Measurements from ENCODE around the gene SCGB2B2. TPM values are rescaled to one million over a fixed set of nuclear protein-coding genes. Genes with fewer than 3 reads are reported as not detected.
A peak's percentile ranks its signal among the peaks of the same experiment; 100 is the strongest.
"Not testable (repeated sequence)": the region's sequence is repeated elsewhere in the genome, so short reads cannot be mapped to it uniquely, and the experiment has no call there.

Gene SCGB2B2
- total RNA-seq, 1 donor from 2014 or later = 0.14 TPM

GRCh38 chr19:34686455-34686854 lies 9.5 kb upstream of the SCGB2B2 start:
- TF ChIP-seq, protein P1, sequence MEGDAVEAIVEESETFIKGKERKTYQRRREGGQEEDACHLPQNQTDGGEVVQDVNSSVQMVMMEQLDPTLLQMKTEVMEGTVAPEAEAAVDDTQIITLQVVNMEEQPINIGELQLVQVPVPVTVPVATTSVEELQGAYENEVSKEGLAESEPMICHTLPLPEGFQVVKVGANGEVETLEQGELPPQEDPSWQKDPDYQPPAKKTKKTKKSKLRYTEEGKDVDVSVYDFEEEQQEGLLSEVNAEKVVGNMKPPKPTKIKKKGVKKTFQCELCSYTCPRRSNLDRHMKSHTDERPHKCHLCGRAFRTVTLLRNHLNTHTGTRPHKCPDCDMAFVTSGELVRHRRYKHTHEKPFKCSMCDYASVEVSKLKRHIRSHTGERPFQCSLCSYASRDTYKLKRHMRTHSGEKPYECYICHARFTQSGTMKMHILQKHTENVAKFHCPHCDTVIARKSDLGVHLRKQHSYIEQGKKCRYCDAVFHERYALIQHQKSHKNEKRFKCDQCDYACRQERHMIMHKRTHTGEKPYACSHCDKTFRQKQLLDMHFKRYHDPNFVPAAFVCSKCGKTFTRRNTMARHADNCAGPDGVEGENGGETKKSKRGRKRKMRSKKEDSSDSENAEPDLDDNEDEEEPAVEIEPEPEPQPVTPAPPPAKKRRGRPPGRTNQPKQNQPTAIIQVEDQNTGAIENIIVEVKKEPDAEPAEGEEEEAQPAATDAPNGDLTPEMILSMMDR (IDR thresholded peaks at IDR 0.05; ENCODE audit: insufficient read depth, low read depth, low read length) = no peak
- TF ChIP-seq EZH2 (IDR thresholded peaks at IDR 0.05; ENCODE audit: insufficient read depth, low read length) = no peak
- Histone ChIP-seq H3K4me2 (ENCODE audit: low read length) (no peak overlapping the region), H3K27ac (ENCODE audit: low read depth, low read length) (no peak overlapping the region), H3K9ac (ENCODE audit: low read length) (no peak overlapping the region), H2AFZ (ENCODE audit: low read depth, low read length) (no peak overlapping the region), H3K79me2 (ENCODE audit: insufficient read depth, low read length) (no peaks in the 10 kb centered on the region), H3K27me3 (ENCODE audit: insufficient read depth, low read length) (no peaks in the 10 kb centered on the region), H4K20me1 (ENCODE audit: insufficient read depth, low read length) (no peaks in the 10 kb centered on the region), H3K36me3 (ENCODE audit: insufficient read depth, low read length) (peaks cover 29% of the 10 kb centered on the region), H3K4me3 (ENCODE audit: insufficient read depth, low read depth, low read length) (no peak overlapping the region), H3K4me1 (ENCODE audit: insufficient read depth, low read length) (no peaks in the 10 kb centered on the region), H3K9me3 (ENCODE audit: insufficient read depth, low read depth, low read length) (peaks cover 34% of the 10 kb centered on the region)
- Mint-ChIP-seq H3K27me3 (ENCODE audit: low read depth, unreplicated experiment) (no peaks in the 10 kb centered on the region), H3K27ac (ENCODE audit: unreplicated experiment) (no peak overlapping the region), H3K4me1 (ENCODE audit: low read depth, unreplicated experiment) (no peaks in the 10 kb centered on the region), H3K36me3 (ENCODE audit: low read depth, unreplicated experiment) (peaks cover 41% of the 10 kb centered on the region), H3K4me3 (ENCODE audit: unreplicated experiment) (no peak overlapping the region), H3K9me3 (ENCODE audit: unreplicated experiment) (peaks cover 37% of the 10 kb centered on the region)
- FAIRE-seq = no peak
- DNase-seq (ENCODE audit: low read depth) = no peak

GRCh38 chr19:34685266-34685665 lies 8.3 kb upstream of the SCGB2B2 start:
- peak; percentile 85 for FAIRE-seq
- Histone ChIP-seq H3K36me3 (ENCODE audit: insufficient read depth, low read length) (peaks cover 32% of the 10 kb centered on the region), H3K9me3 (ENCODE audit: insufficient read depth, low read depth, low read length) (peaks cover 38% of the 10 kb centered on the region)
- H3K4me3 Mint-ChIP-seq (ENCODE audit: unreplicated experiment); H3K4me3 ChIP-seq (ENCODE audit: insufficient read depth, low read depth, low read length); H3K4me1 ChIP-seq (ENCODE audit: insufficient read depth, low read length); H3K4me1 Mint-ChIP-seq (ENCODE audit: low read depth, unreplicated experiment); H2AFZ ChIP-seq (ENCODE audit: low read depth, low read length); H3K27ac Mint-ChIP-seq (ENCODE audit: unreplicated experiment); H3K27me3 Mint-ChIP-seq (ENCODE audit: low read depth, unreplicated experiment); H3K27ac ChIP-seq (ENCODE audit: low read depth, low read length); H3K9ac ChIP-seq (ENCODE audit: low read length); H3K4me2 ChIP-seq (ENCODE audit: low read length); H3K27me3 ChIP-seq (ENCODE audit: insufficient read depth, low read length); H4K20me1 ChIP-seq (ENCODE audit: insufficient read depth, low read length); H3K79me2 ChIP-seq (ENCODE audit: insufficient read depth, low read length); DNase-seq (ENCODE audit: low read depth): not testable (repeated sequence)
- H3K9me3 Mint-ChIP-seq (ENCODE audit: unreplicated experiment) = peaks cover 40% of the 10 kb centered on the region
- peaks cover 47% of the 10 kb centered on the region for H3K36me3 Mint-ChIP-seq (ENCODE audit: low read depth, unreplicated experiment)

GRCh38 chr19:34681478-34681877 lies 4.5 kb upstream of the SCGB2B2 start:
- Histone ChIP-seq H3K4me3 (ENCODE audit: insufficient read depth, low read depth, low read length) (no peak overlapping the region), H3K9me3 (ENCODE audit: insufficient read depth, low read depth, low read length) (peaks cover 33% of the 10 kb centered on the region), H3K9ac (ENCODE audit: low read length) (no peak overlapping the region), H4K20me1 (ENCODE audit: insufficient read depth, low read length) (no peaks in the 10 kb centered on the region), H3K36me3 (ENCODE audit: insufficient read depth, low read length) (peaks cover 39% of the 10 kb centered on the region), H2AFZ (ENCODE audit: low read depth, low read length) (no peak overlapping the region), H3K79me2 (ENCODE audit: insufficient read depth, low read length) (peaks cover 11% of the 10 kb centered on the region), H3K4me2 (ENCODE audit: low read length) (no peak overlapping the region), H3K27ac (ENCODE audit: low read depth, low read length) (no peak overlapping the region), H3K4me1 (ENCODE audit: insufficient read depth, low read length) (peaks cover 4% of the 10 kb centered on the region), H3K27me3 (ENCODE audit: insufficient read depth, low read length) (no peaks in the 10 kb centered on the region)
- Mint-ChIP-seq H3K9me3 (ENCODE audit: unreplicated experiment) (peaks cover 49% of the 10 kb centered on the region), H3K27ac (ENCODE audit: unreplicated experiment) (no peak overlapping the region), H3K27me3 (ENCODE audit: low read depth, unreplicated experiment) (no peaks in the 10 kb centered on the region), H3K4me1 (ENCODE audit: low read depth, unreplicated experiment) (peaks cover 6% of the 10 kb centered on the region), H3K36me3 (ENCODE audit: low read depth, unreplicated experiment) (peaks cover 58% of the 10 kb centered on the region), H3K4me3 (ENCODE audit: unreplicated experiment) (no peak overlapping the region)
- FAIRE-seq (no peak), DNase-seq (ENCODE audit: low read depth) (no peak)
- no peak for TF ChIP-seq EZH2 (IDR thresholded peaks at IDR 0.05; ENCODE audit: insufficient read depth, low read length)
- TF ChIP-seq, protein P1 (IDR thresholded peaks at IDR 0.05; ENCODE audit: insufficient read depth, low read depth, low read length) = no peak
